Hepatocyte (in vitro differentiated cells): Measurements from ENCODE around the gene DGKQ. TPM values are rescaled to one million over a fixed set of nuclear protein-coding genes. Genes with fewer than 3 reads are reported as not detected.

ENCODE experiments used
- DNase-seq: peaks from one replicate; pipeline ENCODE4 v3.0.0-alpha.2; 2016; ENCODE audit warnings: low spot score
- H2AFZ ChIP-seq: fragments of 200-600 bp; sonication (generic); 2 replicates; pipeline ENCODE4 v1.6.0; 2016; ENCODE audit warnings: antibody characterized with exemption, mild to moderate bottlenecking
- H3K27ac ChIP-seq: fragments of 200-600 bp; sonication (generic); 2 replicates; pipeline ENCODE4 v1.5.1; 2016; ENCODE audit warnings: mild to moderate bottlenecking
- H3K27me3 ChIP-seq: fragments of 200-600 bp; sonication (generic); 2 replicates; pipeline ENCODE4 v1.6.1; 2016
- H3K36me3 ChIP-seq: fragments of 200-600 bp; sonication (generic); replicated peaks from 2 replicates; pipeline ENCODE4 v1.5.1; 2016; ENCODE audit warnings: low read depth; ENCODE audit not compliant: insufficient read depth
- H3K4me1 ChIP-seq: fragments of 200-600 bp; sonication (generic); 2 replicates; pipeline ENCODE4 v1.5.1; 2016; ENCODE audit warnings: mild to moderate bottlenecking, moderate library complexity; ENCODE audit not compliant: insufficient read depth
- H3K4me2 ChIP-seq: fragments of 200-600 bp; sonication (generic); 2 replicates; pipeline ENCODE4 v1.6.0; 2016
- H3K4me3 ChIP-seq: fragments of 200-600 bp; sonication (generic); 2 replicates; pipeline ENCODE4 v1.5.1; 2016; ENCODE audit warnings: mild to moderate bottlenecking
- H3K79me2 ChIP-seq: fragments of 200-600 bp; sonication (generic); 2 replicates; pipeline ENCODE4 v1.6.0; 2017; ENCODE audit warnings: mild to moderate bottlenecking
- H3K9me2 ChIP-seq: fragments of 200-600 bp; sonication (generic); replicated peaks from 2 replicates; pipeline ENCODE4 v1.6.0; 2017; ENCODE audit warnings: mild to moderate bottlenecking; ENCODE audit not compliant: insufficient read depth
- H3K9me3 ChIP-seq: fragments of 200-600 bp; sonication (generic); 2 replicates; pipeline ENCODE4 v1.5.1; 2016; ENCODE audit warnings: low read depth, mild to moderate bottlenecking
- H4K20me1 ChIP-seq: fragments of 200-600 bp; sonication (generic); 2 replicates; pipeline ENCODE4 v1.6.0; 2016; ENCODE audit warnings: mild to moderate bottlenecking; ENCODE audit not compliant: insufficient read depth, poor library complexity, severe bottlenecking
- CTCF ChIP-seq: fragments of 200-600 bp; sonication (generic); IDR thresholded peaks from 2 replicates; pipeline ENCODE4 v1.5.1; 2016; ENCODE audit warnings: antibody characterized with exemption, mild to moderate bottlenecking; ENCODE audit not compliant: poor library complexity
- EZH2 ChIP-seq: fragments of 200-600 bp; sonication (generic); IDR thresholded peaks from 2 replicates; pipeline ENCODE4 v1.6.1; 2016; ENCODE audit warnings: antibody characterized with exemption, mild to moderate bottlenecking, borderline replicate concordance
- WGBS: methylation state at CpG from one replicate; pipeline ENCODE4 v1.1.6; 2016; ENCODE audit warnings: low lambda C conversion rate; ENCODE audit errors: missing lambda C conversion rate; 5-methylcytosine and 5-hydroxymethylcytosine counted together
- polyA plus RNA-seq: library from polyadenylated mRNA; unstranded; fragments of >200 nt; fragmentation: Nextera tagmentation; extraction: Ambion mirVana; gene quantifications from 2 replicates; pipeline ENCODE4 v1.2.1, GENCODE V29; 2016
- total RNA-seq: library from RNA; depleted of rRNA; stranded (reverse); fragments of >200 nt; gene quantifications from 2 replicates; pipeline ENCODE4 v1.2.3, GENCODE V29; 2014

The DGKQ gene
- total and polyA plus RNA-seq, 2 experiments from 2014 or later: 17.4 to 20.7 TPM

GRCh38 chr4:909131-909571 lies 64.2 kb downstream of the DGKQ start:
- H3K36me3 ChIP-seq: no peaks in the 10 kb centered on the region
- no peak overlapping the region for H3K4me3 ChIP-seq
- no peaks in the 10 kb centered on the region for H3K4me1 ChIP-seq
- 97% methylated on average over 26 of the region's 26 CpGs for WGBS
- no peak overlapping the region for H3K4me2 ChIP-seq
- no peak for DNase-seq
- H3K9me3 ChIP-seq: no peaks in the 10 kb centered on the region
- no peak overlapping the region for H3K27ac ChIP-seq
- TF ChIP-seq CTCF (no peak), EZH2 (no peak)
- peaks cover 10% of the 10 kb centered on the region for H4K20me1 ChIP-seq
- no peaks in the 10 kb centered on the region for H3K9me2 ChIP-seq
- H2AFZ ChIP-seq: no peak overlapping the region
- H3K79me2 ChIP-seq: peaks cover 9% of the 10 kb centered on the region
- H3K27me3 ChIP-seq: no peaks in the 10 kb centered on the region

Other genes with a start within 250 kb of the DGKQ start
- gene CPLX1, start 147.4 kb downstream of the DGKQ start, total RNA-seq: 0.16 and 0.30 TPM in 2 replicates
- 1.6 and 2.0 TPM in 2 replicates for gene CPLX1, start 147.4 kb downstream of the DGKQ start, polyA plus RNA-seq
- gene GAK, start 41.3 kb downstream of the DGKQ start, total RNA-seq: 56.3 and 87.1 TPM in 2 replicates
- 84.9 and 88.4 TPM in 2 replicates for gene GAK, start 41.3 kb downstream of the DGKQ start, polyA plus RNA-seq
- 14.8 and 15.5 TPM in 2 replicates for gene TMEM175, start 41.1 kb downstream of the DGKQ start, total RNA-seq
- gene TMEM175, start 41.1 kb downstream of the DGKQ start, polyA plus RNA-seq: 31.4 and 49.7 TPM in 2 replicates
- gene IDUA, start 13.5 kb upstream of the DGKQ start, total RNA-seq: 13.1 and 15.5 TPM in 2 replicates
- 82.6 and 103 TPM in 2 replicates for gene IDUA, start 13.5 kb upstream of the DGKQ start, polyA plus RNA-seq
- gene SLC26A1, start 19.8 kb upstream of the DGKQ start, total RNA-seq: 11.9 and 12.6 TPM in 2 replicates
- gene SLC26A1, start 19.8 kb upstream of the DGKQ start, polyA plus RNA-seq: 9.0 and 9.1 TPM in 2 replicates
- 23.1 and 28.1 TPM in 2 replicates for gene FGFRL1, start 38.1 kb upstream of the DGKQ start, total RNA-seq
- 27.8 and 34.0 TPM in 2 replicates for gene FGFRL1, start 38.1 kb upstream of the DGKQ start, polyA plus RNA-seq
- 3.0 and 10.4 TPM in 2 replicates for gene RNF212, start 140.0 kb upstream of the DGKQ start, total RNA-seq
- 8.4 and 12.0 TPM in 2 replicates for gene RNF212, start 140.0 kb upstream of the DGKQ start, polyA plus RNA-seq
- 308 and 403 TPM in 2 replicates for gene SPON2, start 199.0 kb upstream of the DGKQ start, total RNA-seq
- gene SPON2, start 199.0 kb upstream of the DGKQ start, polyA plus RNA-seq: 1,210 and 1,380 TPM in 2 replicates